IMR-90 (cell line): ENCODE results near the gene CAPRIN1. TPM values are rescaled to one million over a fixed set of nuclear protein-coding genes. Genes with fewer than 3 reads are reported as not detected.

Experiments
- ATAC-seq: fragments of 200-7000 bp; cut with Tn5 transposase; 2 replicates; pipeline ENCODE4 v1.9.1; 2020; ENCODE audit warnings: low read depth, mild to moderate bottlenecking, moderate library complexity
- BruUV-seq: library from RNA; stranded (reverse); fragments of 400-500 nt; replicated peaks from 2 replicates; lab custom pipeline; 2021; lab: Mats Ljungman, UMichigan
- CTCF ChIA-PET: fragments of 300-600 bp; formaldehyde crosslinking; extraction: SDS; loops from one replicate; lab custom pipeline; 2021; ENCODE audit warnings: antibody characterized with exemption; lab: Yijun Ruan, JAX
- POLR2A ChIA-PET: fragments of 300-600 bp; sonication (Branson Sonifier 250); formaldehyde crosslinking; loops from one replicate; lab custom pipeline; 2022; ENCODE audit warnings: antibody characterized with exemption; ENCODE audit not compliant: unreplicated experiment; lab: Charles Lee
- DNase-seq: peaks from one replicate; pipeline ENCODE4 v3.0.0; 2013
- H2AFZ ChIP-seq: replicated peaks from 2 replicates; pipeline ENCODE3; 2013; ENCODE audit warnings: low read length, mild to moderate bottlenecking; ENCODE audit not compliant: poor library complexity
- H2AK5ac ChIP-seq: 2 replicates; pipeline ENCODE4 v1.6.1; 2013; ENCODE audit warnings: low read depth, low read length, inconsistent platforms
- H2AK9ac ChIP-seq: replicated peaks from 2 replicates; pipeline ENCODE3; 2013; ENCODE audit warnings: mild to moderate bottlenecking, low read depth, low read length, moderate library complexity; ENCODE audit not compliant: poor library complexity
- H2BK120ac ChIP-seq: 2 replicates; pipeline ENCODE4 v1.6.1; 2013; ENCODE audit warnings: low read depth, low read length, inconsistent platforms
- H2BK15ac ChIP-seq: 3 replicates; pipeline ENCODE4 v1.6.1; 2013; ENCODE audit warnings: low read depth, low read length, inconsistent platforms
- H2BK20ac ChIP-seq: 2 replicates; pipeline ENCODE4 v1.6.1; 2013; ENCODE audit warnings: low read depth, mild to moderate bottlenecking, inconsistent platforms, low read length, moderate library complexity
- H2BK5ac ChIP-seq: 2 replicates; pipeline ENCODE4 v1.6.1; 2013; ENCODE audit warnings: mild to moderate bottlenecking, low read depth, low read length, inconsistent platforms; ENCODE audit not compliant: poor library complexity, severe bottlenecking
- H3K14ac ChIP-seq: replicated peaks from 2 replicates; pipeline ENCODE4 v1.6.1; 2013; ENCODE audit warnings: low read depth, low read length, inconsistent platforms
- H3K18ac ChIP-seq: 2 replicates; pipeline ENCODE4 v1.6.1; 2013; ENCODE audit warnings: low read depth, low read length, control low read depth
- H3K23ac ChIP-seq: 2 replicates; pipeline ENCODE4 v1.6.1; 2013; ENCODE audit warnings: low read depth, low read length, inconsistent platforms
- H3K27ac ChIP-seq: 2 replicates; pipeline ENCODE4 v1.5.1; 2013; ENCODE audit warnings: mild to moderate bottlenecking, control low read depth, low read length; ENCODE audit not compliant: insufficient read depth
- H3K27me3 ChIP-seq: 2 replicates; pipeline ENCODE4 v1.6.1; 2013; ENCODE audit warnings: low read length; ENCODE audit not compliant: control insufficient read depth, insufficient read depth
- H3K36me3 ChIP-seq: 2 replicates; pipeline ENCODE4 v1.6.1; 2013; ENCODE audit warnings: low read length, mixed read lengths; ENCODE audit not compliant: control insufficient read depth, insufficient read depth
- H3K4ac ChIP-seq: 2 replicates; pipeline ENCODE4 v1.6.1; 2013; ENCODE audit warnings: low read depth, low read length, inconsistent platforms
- H3K4me1 ChIP-seq: 2 replicates; pipeline ENCODE4 v1.6.1; 2013; ENCODE audit warnings: low read length, mixed read lengths; ENCODE audit not compliant: control insufficient read depth, insufficient read depth
- H3K4me2 ChIP-seq: 2 replicates; pipeline ENCODE4 v1.6.1; 2013; ENCODE audit warnings: low read depth, mild to moderate bottlenecking, control low read depth, low read length, moderate library complexity
- H3K4me3 ChIP-seq: 2 replicates; pipeline ENCODE4 v1.5.1; 2013; ENCODE audit warnings: low read depth, mild to moderate bottlenecking, control low read depth, low read length, moderate library complexity; ENCODE audit not compliant: insufficient read depth
- H3K56ac ChIP-seq: 2 replicates; pipeline ENCODE4 v1.6.1; 2013; ENCODE audit warnings: low read length, inconsistent platforms; ENCODE audit not compliant: insufficient read depth; ENCODE audit errors: extremely low read depth
- H3K79me1 ChIP-seq, 2 experiments: 2 replicates each; pipeline ENCODE4 v1.6.1; 2013; ENCODE audit warnings: low read length in 2 of 2, inconsistent platforms in 1 of 2, low read depth in 1 of 2
- H3K9ac ChIP-seq: 2 replicates; pipeline ENCODE4 v1.6.1; 2013; ENCODE audit warnings: low read depth, low read length, control low read depth
- H3K9me1 ChIP-seq: 2 replicates; pipeline ENCODE4 v1.6.1; 2013; ENCODE audit warnings: low read length, inconsistent platforms; ENCODE audit not compliant: insufficient read depth
- H3K9me3 ChIP-seq: 2 replicates; pipeline ENCODE4 v1.6.1; 2013; ENCODE audit warnings: low read length; ENCODE audit not compliant: control insufficient read depth, insufficient read depth
- H4K20me1 ChIP-seq: 2 replicates; pipeline ENCODE4 v1.6.1; 2013; ENCODE audit warnings: low read length, inconsistent platforms; ENCODE audit not compliant: insufficient read depth
- H4K5ac ChIP-seq: 2 replicates; pipeline ENCODE4 v1.6.1; 2013; ENCODE audit warnings: mild to moderate bottlenecking, low read depth, low read length, control low read depth
- H4K8ac ChIP-seq, 2 experiments: 2 replicates each; pipeline ENCODE4 v1.6.1; 2013; ENCODE audit warnings: low read depth in 2 of 2, low read length in 2 of 2, control low read depth in 1 of 2, inconsistent platforms in 1 of 2
- H4K91ac ChIP-seq: 2 replicates; pipeline ENCODE4 v1.6.1; 2013; ENCODE audit warnings: low read depth, low read length, inconsistent platforms; ENCODE audit not compliant: insufficient read depth
- BHLHE40 ChIP-seq: fragments of 150-350 bp; IDR thresholded peaks from 2 replicates; pipeline ENCODE4 v1.6.1; 2016; ENCODE audit warnings: mild to moderate bottlenecking, low read depth, low read length
- FOS ChIP-seq: fragments of 150-350 bp; IDR thresholded peaks from 2 replicates; pipeline ENCODE4 v1.6.1; 2016; ENCODE audit warnings: low read depth, low read length
- NFE2L2 ChIP-seq: fragments of 150-350 bp; IDR thresholded peaks from 2 replicates; pipeline ENCODE4 v1.6.1; 2016; ENCODE audit warnings: low read depth, mild to moderate bottlenecking, low read length
- WGBS, 2 experiments: methylation state at CpG; one replicate each; pipeline versions ENCODE4 v1.1.5 to v1.1.7; 2013; ENCODE audit warnings: missing lambda C conversion rate in 2 of 2; ENCODE audit not compliant: insufficient read length in 1 of 2; ENCODE audit errors: extremely low coverage in 2 of 2; 5-methylcytosine and 5-hydroxymethylcytosine counted together
- dilution Hi-C: fragments of 300-500 bp; cut with HindIII; formaldehyde crosslinking; loops from one replicate; pipeline ENCODE4 v1.14.3; 2018; ENCODE audit warnings: low sequenced_read_pairs; ENCODE audit not compliant: unreplicated experiment
- in situ Hi-C: fragments of 300-500 bp; cut with MboI; formaldehyde crosslinking; loops from 3 replicates; pipeline ENCODE4 v1.14.3; 2019; ENCODE audit warnings: low sequenced_read_pairs, inconsistent platforms, mixed read lengths
- intact Hi-C: fragments of 100-400 bp; cut with micrococcal nuclease; formaldehyde crosslinking; loops from 2 replicates; pipeline ENCODE4 v1.10.0; 2022
- polyA plus RNA-seq, 3 experiments: library from polyadenylated mRNA; depleted of rRNA; stranded (reverse); fragments of >200 nt; gene quantifications; 2 replicates each; pipeline ENCODE4 v1.2.3, GENCODE V29; 2012; ENCODE audit warnings: low replicate concordance in 1 of 3
- total RNA-seq: library from RNA; depleted of rRNA; stranded (reverse); fragments of >200 nt; gene quantifications from 2 replicates; pipeline ENCODE4 v1.2.3, GENCODE V29; 2012

Gene CAPRIN1
- total and polyA plus RNA-seq, 2 of the 4 experiments (the other 2 are of a cell fraction) = 127 to 253 TPM

GRCh38 chr11:34033399-34033798 lies 18.1 kb upstream of the CAPRIN1 start:
- no peak for ATAC-seq
- Histone ChIP-seq H3K9ac (no peak overlapping the region), H2AK5ac (no peak overlapping the region), H3K4ac (no peak overlapping the region), H3K27me3 (peaks cover 6% of the 10 kb centered on the region), H3K79me1 (no peaks in the 10 kb centered on the region), H3K14ac (no peak overlapping the region), H4K5ac (no peak overlapping the region), H3K36me3 (no peaks in the 10 kb centered on the region), H3K23ac (no peak overlapping the region), H2AFZ (no peak overlapping the region), H3K4me2 (no peak overlapping the region), H4K20me1 (no peaks in the 10 kb centered on the region), H4K8ac (no peak overlapping the region), H3K18ac (no peak overlapping the region), H3K56ac (no peak overlapping the region), H3K4me3 (no peak overlapping the region), H3K9me3 (no peaks in the 10 kb centered on the region), H4K91ac (no peak overlapping the region), H2BK20ac (no peak overlapping the region), H3K4me1 (no peaks in the 10 kb centered on the region), H2AK9ac (no peak overlapping the region), H3K9me1 (no peaks in the 10 kb centered on the region), H2BK120ac (no peak overlapping the region), H2BK5ac (no peak overlapping the region), H2BK15ac (no peak overlapping the region), H3K27ac (no peak overlapping the region)
- ChIA-PET CTCF (no interaction called here), POLR2A (no interaction called here)
- DNase-seq = no peak
- TF ChIP-seq FOS (no peak), BHLHE40 (no peak), NFE2L2 (no peak)
- WGBS, 2 experiments = no CpG with 5 or more reads among the region's 2 CpGs
- BruUV-seq = no TSS peak
- intact Hi-C loops = no loop called here
- in situ Hi-C loops = no loop called here
- dilution Hi-C loops = no loop called here
